Nephron progenitor cell (in vitro differentiated cells): ENCODE measurements around the gene MAD2L2.

ENCODE experiments used
- DNase-seq: peaks from one replicate; pipeline ENCODE4 v3.0.0; 2021
- H3K27ac Mint-ChIP-seq: 2 replicates; pipeline ENCODE4 v1.8.0; 2021; ENCODE audit warnings: mild to moderate bottlenecking, moderate library complexity, mixed read lengths
- H3K27me3 Mint-ChIP-seq: 2 replicates; pipeline ENCODE4 v1.8.0; 2021; ENCODE audit warnings: mild to moderate bottlenecking, low read depth, mixed read lengths; ENCODE audit not compliant: poor library complexity
- H3K36me3 Mint-ChIP-seq: 2 replicates; pipeline ENCODE4 v1.8.0; 2021; ENCODE audit warnings: low read depth, mixed read lengths
- H3K4me1 Mint-ChIP-seq: 2 replicates; pipeline ENCODE4 v1.8.0; 2021; ENCODE audit warnings: mixed read lengths
- H3K4me3 Mint-ChIP-seq: 2 replicates; pipeline ENCODE4 v1.8.0; 2021; ENCODE audit warnings: mild to moderate bottlenecking, moderate library complexity, mixed read lengths
- H3K9me3 Mint-ChIP-seq: 2 replicates; pipeline ENCODE4 v1.8.0; 2021; ENCODE audit warnings: mild to moderate bottlenecking, moderate library complexity, mixed read lengths
- CTCF ChIP-seq: fragments of 200-600 bp; sonication (generic); IDR thresholded peaks from 2 replicates; pipeline ENCODE4 v1.5.0; 2021; ENCODE audit warnings: antibody characterized with exemption

Gene MAD2L2

GRCh38 chr1:11658542-11658941 lies 22.4 kb downstream of the MAD2L2 start:
- Mint-ChIP-seq H3K36me3 (peaks cover 8% of the 10 kb centered on the region), H3K4me1 (peaks cover 10% of the 10 kb centered on the region)
- no peak for TF ChIP-seq CTCF

GRCh38 chr1:11657654-11658053 lies 23.3 kb downstream of the MAD2L2 start:
- Mint-ChIP-seq H3K9me3 (no peaks in the 10 kb centered on the region), H3K36me3 (peaks cover 8% of the 10 kb centered on the region), H3K4me1 (peaks cover 10% of the 10 kb centered on the region), H3K27ac (no peak overlapping the region), H3K27me3 (peaks cover 45% of the 10 kb centered on the region), H3K4me3 (no peak overlapping the region)
- no peak for DNase-seq
- TF ChIP-seq CTCF, result no peak

More at GRCh38 chr1:11658542-11658941, 22.4 kb downstream of the MAD2L2 start:
- no peak for DNase-seq
- no peak overlapping the region for H3K27ac Mint-ChIP-seq
- H3K27me3 Mint-ChIP-seq, result peaks cover 45% of the 10 kb centered on the region
- no peaks in the 10 kb centered on the region for H3K9me3 Mint-ChIP-seq
- H3K4me3 Mint-ChIP-seq, result no peak overlapping the region

- Mint-ChIP-seq H3K9me3 (no peaks in the 10 kb centered on the region), H3K4me3 (peak overlapping the region; percentile 75), H3K36me3 (no peaks in the 10 kb centered on the region), H3K27me3 (peaks cover 59% of the 10 kb centered on the region), H3K4me1 (peaks cover 24% of the 10 kb centered on the region), H3K27ac (no peak overlapping the region)
- TF ChIP-seq CTCF, result no peak
- DNase-seq, result no peak
Observed at GRCh38 chr1:11654939-11655808, 25.8 kb downstream of the MAD2L2 start.

- Mint-ChIP-seq H3K9me3 (no peaks in the 10 kb centered on the region), H3K4me1 (peaks cover 30% of the 10 kb centered on the region), H3K27me3 (peaks cover 67% of the 10 kb centered on the region), H3K36me3 (no peaks in the 10 kb centered on the region), H3K27ac (no peak within 1 kb of the TSS), H3K4me3 (peak within 1 kb of the TSS; percentile 76)
- TF ChIP-seq CTCF, result no peak
- peak; percentile 72 for DNase-seq
Observed at GRCh38 chr1:11654137-11654938, 26.6 kb downstream of the MAD2L2 start, which contains the start of the genes FBXO2 and FBXO44. Gene FBXO2, minus strand, starts transcription at chr1:11654429. Its CDS starts 89 bp downstream, at chr1:11654340. Gene FBXO44, plus strand, starts transcription at chr1:11654877. Its CDS starts 959 bp downstream, at chr1:11655836.

GRCh38 chr1:11653861-11654136 lies 27.1 kb downstream of the MAD2L2 start:
- H3K27me3 Mint-ChIP-seq, result peaks cover 69% of the 10 kb centered on the region
- H3K4me3 Mint-ChIP-seq, result peak overlapping the region; percentile 54
- H3K36me3 Mint-ChIP-seq, result no peaks in the 10 kb centered on the region
- DNase-seq, result no peak
- H3K4me1 Mint-ChIP-seq, result peaks cover 30% of the 10 kb centered on the region
- no peaks in the 10 kb centered on the region for H3K9me3 Mint-ChIP-seq
- TF ChIP-seq CTCF, result no peak
- no peak overlapping the region for H3K27ac Mint-ChIP-seq
